Thoracic aorta (tissue), 2 donors: ENCODE results near the gene YIPF2. TPM values are rescaled to one million over a fixed set of nuclear protein-coding genes. Genes with fewer than 3 reads are reported as not detected.

ENCODE experiments used
- ATAC-seq: fragments of 150-250 bp; one replicate; pipeline ENCODE4 v1.8.0; 2017; ENCODE audit warnings: low read depth; ENCODE audit not compliant: insufficient number of reproducible peaks, low FRiP score
- DNase-seq: peaks from one replicate; pipeline ENCODE4 v3.0.0-alpha.2; 2020; ENCODE audit warnings: low spot score
- H3K27ac ChIP-seq, 2 donors: fragments of 200-600 bp; sonication (generic); 1 replicate in 1 of 2; 2 replicates in 1 of 2; pipeline ENCODE4 v1.5.1; 2016; ENCODE audit warnings: mild to moderate bottlenecking in 2 of 2, moderate library complexity in 2 of 2
- H3K27me3 ChIP-seq: fragments of 200-600 bp; sonication (generic); replicated peaks from 2 replicates; pipeline ENCODE4 v1.6.0; 2016; ENCODE audit warnings: mild to moderate bottlenecking; ENCODE audit not compliant: insufficient read depth
- H3K36me3 ChIP-seq: fragments of 200-600 bp; sonication (generic); one replicate; pipeline ENCODE4 v1.5.1; 2016
- H3K4me1 ChIP-seq, 2 donors: fragments of 200-600 bp; sonication (generic); 1 replicate in 1 of 2; 2 replicates in 1 of 2; pipeline versions ENCODE4 v1.5.1 to v1.6.0; 2016; ENCODE audit warnings: low read depth in 2 of 2, mild to moderate bottlenecking in 1 of 2; ENCODE audit not compliant: control insufficient read depth in 1 of 2
- H3K4me3 ChIP-seq: fragments of 200-600 bp; sonication (generic); 2 replicates; pipeline ENCODE4 v1.5.1; 2016; ENCODE audit warnings: mild to moderate bottlenecking
- H3K9me3 ChIP-seq: fragments of 200-600 bp; sonication (generic); 2 replicates; pipeline ENCODE4 v1.5.1; 2016
- CTCF ChIP-seq: fragments of 200-600 bp; sonication (generic); IDR thresholded peaks from one replicate; pipeline ENCODE4 v1.5.1; 2019; ENCODE audit warnings: antibody characterized with exemption
- total RNA-seq, 2 donors: library from RNA; depleted of rRNA; stranded (reverse); fragments of >200 nt; gene quantifications; one replicate each; pipeline versions ENCODE4 v1.1.0 to v1.2.3, GENCODE V29; 2016

Gene YIPF2
- total RNA-seq, 2 donors from 2014 or later, result 51.2 to 79.6 TPM

GRCh38 chr19:10971107-10971726 lies 42.8 kb upstream of the YIPF2 start:
- no peak for ATAC-seq
- Histone ChIP-seq H3K36me3 (no peaks in the 10 kb centered on the region), H3K27ac (no peak overlapping the region), H3K9me3 (no peaks in the 10 kb centered on the region), H3K4me3 (no peak overlapping the region), H3K4me1 (peaks cover 5 to 14% of the 10 kb centered on the region in 2 donors), H3K27me3 (no peaks in the 10 kb centered on the region)
- no peak for DNase-seq
- TF ChIP-seq CTCF, result no peak

DNA sequence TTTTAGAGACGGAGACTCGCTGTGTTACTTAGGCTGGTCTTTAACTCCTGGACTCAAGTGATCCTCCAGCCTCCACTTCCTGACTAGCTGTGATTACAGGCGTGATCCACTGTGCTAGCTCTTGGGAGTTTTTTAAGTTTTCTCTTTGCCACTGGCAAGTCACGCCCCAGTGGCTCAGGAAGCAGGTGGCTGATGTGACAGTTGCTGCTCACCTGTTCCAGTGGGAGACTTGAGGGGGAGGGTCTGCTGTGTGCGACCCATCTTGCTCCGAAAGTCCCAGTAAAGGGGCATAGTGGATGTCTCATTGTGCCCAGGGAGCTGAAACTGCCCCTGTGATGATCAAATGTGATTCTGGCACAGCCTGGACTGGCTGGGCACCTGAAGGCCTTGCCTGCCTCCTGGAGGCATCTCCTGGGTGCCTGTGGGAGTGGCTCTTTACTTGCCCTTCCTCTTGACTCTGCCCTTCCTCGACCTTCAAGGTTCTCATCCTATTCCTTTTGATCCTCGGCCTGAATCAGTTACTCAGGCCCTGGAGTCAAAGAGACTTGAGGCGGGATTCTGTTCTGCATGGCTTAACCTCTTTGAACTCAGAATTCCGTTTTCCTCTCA lies 40.2 kb upstream of the YIPF2 start:
- Histone ChIP-seq H3K36me3 (no peaks in the 10 kb centered on the region), H3K4me1 (no peaks in the 10 kb centered on the region), H3K9me3 (no peaks in the 10 kb centered on the region), H3K4me3 (no peak overlapping the region), H3K27ac (no peak overlapping the region), H3K27me3 (no peaks in the 10 kb centered on the region)
- no peak for ATAC-seq
- no peak for TF ChIP-seq CTCF
- no peak for DNase-seq

GRCh38 chr19:10966809-10967208 lies 38.4 kb upstream of the YIPF2 start:
- ATAC-seq, result no peak
- DNase-seq, result no peak
- no peak for TF ChIP-seq CTCF
- Histone ChIP-seq H3K9me3 (no peaks in the 10 kb centered on the region), H3K4me1 (peaks cover 6 to 15% of the 10 kb centered on the region in 2 donors), H3K27me3 (no peaks in the 10 kb centered on the region), H3K27ac (no peak overlapping the region), H3K4me3 (no peak overlapping the region), H3K36me3 (no peaks in the 10 kb centered on the region)

DNA sequence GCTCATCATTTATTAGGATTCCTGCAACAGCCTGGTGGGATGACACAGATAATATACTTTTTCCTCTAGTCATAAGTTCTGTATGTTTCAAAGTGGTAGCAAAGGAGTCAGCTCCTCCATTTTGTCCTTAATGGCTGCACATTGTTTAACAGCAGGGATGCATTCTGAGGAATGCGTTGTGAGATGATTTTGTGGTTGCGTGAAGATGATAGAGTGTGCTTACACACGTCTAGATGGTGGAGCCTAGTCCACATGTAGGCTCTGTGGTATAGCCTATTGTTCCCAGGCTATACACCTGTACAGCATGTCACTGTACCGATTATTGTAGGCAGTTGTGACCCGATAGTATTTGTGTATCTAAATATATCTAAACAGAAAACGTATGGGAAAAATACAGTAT lies 37.0 kb upstream of the YIPF2 start:
- no peak for TF ChIP-seq CTCF
- H3K4me3 ChIP-seq, result no peak overlapping the region

DNA sequence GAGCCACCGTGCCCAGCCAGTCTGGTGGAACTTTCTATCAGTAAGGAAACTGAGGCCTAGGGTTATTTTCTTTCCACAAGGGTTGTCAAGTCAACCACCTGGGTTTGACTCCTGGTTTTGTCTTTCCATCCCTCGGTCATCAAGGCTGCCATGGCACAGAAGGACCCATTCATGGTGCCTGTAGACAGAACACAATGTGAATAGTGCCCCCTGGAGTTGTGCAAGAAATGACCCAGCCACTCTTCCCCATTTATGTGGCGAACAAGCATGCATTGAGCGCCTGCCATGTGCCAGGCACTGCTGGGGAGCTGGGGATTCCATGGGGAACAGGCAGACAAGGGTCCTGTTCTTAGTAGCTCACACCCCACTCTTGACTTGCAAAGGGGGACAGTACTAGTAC lies 36.5 kb upstream of the YIPF2 start:
- H3K27me3 ChIP-seq, result no peaks in the 10 kb centered on the region
- DNase-seq, result no peak
- H3K27ac ChIP-seq, result no peak overlapping the region
- H3K9me3 ChIP-seq, result no peaks in the 10 kb centered on the region
- no peak for ATAC-seq
- TF ChIP-seq CTCF, result no peak
- H3K36me3 ChIP-seq, result no peaks in the 10 kb centered on the region
- H3K4me1 ChIP-seq, result peaks cover 6 to 20% of the 10 kb centered on the region in 2 donors
- no peak overlapping the region for H3K4me3 ChIP-seq

More for the DNA sequence above, 37.0 kb upstream of the YIPF2 start:
- H3K27me3 ChIP-seq, result no peaks in the 10 kb centered on the region
- peaks cover 6 to 16% of the 10 kb centered on the region in 2 donors for H3K4me1 ChIP-seq
- DNase-seq, result no peak
- no peak for ATAC-seq
- H3K27ac ChIP-seq, result no peak overlapping the region
- no peaks in the 10 kb centered on the region for H3K9me3 ChIP-seq
- no peaks in the 10 kb centered on the region for H3K36me3 ChIP-seq
